Fibroblast of villous mesenchyme (primary cell): ENCODE results near the gene FAM78A. TPM values are rescaled to one million over a fixed set of nuclear protein-coding genes. Genes with fewer than 3 reads are reported as not detected.
"Not testable (repeated sequence)": the region's sequence is repeated elsewhere in the genome, so short reads cannot be mapped to it uniquely, and the experiment has no call there.

Experiments
- DNase-seq: peaks from one replicate; pipeline ENCODE4 v3.0.0-alpha.2; 2010; ENCODE audit warnings: low read depth
- H3K4me3 ChIP-seq: 2 replicates; pipeline ENCODE4 v1.5.1; 2011; ENCODE audit warnings: low read depth, mild to moderate bottlenecking, low read length
- total RNA-seq: library from RNA; depleted of rRNA; stranded (reverse); fragments of >200 nt; gene quantifications from 2 replicates; pipeline ENCODE4 v1.2.3, GENCODE V29; 2012
- TF ChIP-seq, protein P1 (sequence below): IDR thresholded peaks from 2 replicates; pipeline ENCODE4 v1.5.1; 2012; ENCODE audit warnings: low read depth, mild to moderate bottlenecking, low read length; ENCODE audit not compliant: insufficient read depth

The FAM78A gene
- total RNA-seq, 1 donor = 0.43 TPM

DNA sequence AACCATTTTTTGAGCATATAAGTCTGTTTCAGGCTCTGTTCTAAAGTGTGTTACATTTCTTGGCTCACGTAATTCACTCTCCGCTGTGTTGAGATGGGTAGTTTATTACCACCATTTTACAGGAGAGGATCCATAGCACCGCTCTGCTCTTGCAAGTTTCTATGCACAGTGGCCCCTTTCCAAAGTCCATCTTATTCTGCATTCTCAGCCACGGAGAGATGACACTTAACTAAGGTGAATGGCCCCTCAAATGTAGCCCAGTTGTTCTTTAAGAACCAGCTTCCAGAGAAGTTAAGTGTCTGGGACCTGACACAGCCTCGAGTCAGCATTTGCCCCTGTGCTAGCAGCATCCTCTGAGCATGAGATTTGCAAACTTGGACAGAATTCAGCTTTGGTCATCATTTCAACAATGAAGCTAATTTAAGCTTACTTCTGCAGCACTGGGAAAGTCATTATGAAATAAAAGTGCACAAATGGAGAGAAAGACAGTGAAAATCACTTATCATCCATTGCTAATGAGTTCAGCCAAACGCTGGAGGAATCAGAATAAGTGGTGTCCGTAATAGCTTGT lies 61.9 kb downstream of the FAM78A start:
- TF ChIP-seq, protein P1, sequence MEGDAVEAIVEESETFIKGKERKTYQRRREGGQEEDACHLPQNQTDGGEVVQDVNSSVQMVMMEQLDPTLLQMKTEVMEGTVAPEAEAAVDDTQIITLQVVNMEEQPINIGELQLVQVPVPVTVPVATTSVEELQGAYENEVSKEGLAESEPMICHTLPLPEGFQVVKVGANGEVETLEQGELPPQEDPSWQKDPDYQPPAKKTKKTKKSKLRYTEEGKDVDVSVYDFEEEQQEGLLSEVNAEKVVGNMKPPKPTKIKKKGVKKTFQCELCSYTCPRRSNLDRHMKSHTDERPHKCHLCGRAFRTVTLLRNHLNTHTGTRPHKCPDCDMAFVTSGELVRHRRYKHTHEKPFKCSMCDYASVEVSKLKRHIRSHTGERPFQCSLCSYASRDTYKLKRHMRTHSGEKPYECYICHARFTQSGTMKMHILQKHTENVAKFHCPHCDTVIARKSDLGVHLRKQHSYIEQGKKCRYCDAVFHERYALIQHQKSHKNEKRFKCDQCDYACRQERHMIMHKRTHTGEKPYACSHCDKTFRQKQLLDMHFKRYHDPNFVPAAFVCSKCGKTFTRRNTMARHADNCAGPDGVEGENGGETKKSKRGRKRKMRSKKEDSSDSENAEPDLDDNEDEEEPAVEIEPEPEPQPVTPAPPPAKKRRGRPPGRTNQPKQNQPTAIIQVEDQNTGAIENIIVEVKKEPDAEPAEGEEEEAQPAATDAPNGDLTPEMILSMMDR = no peak
- no peak for DNase-seq
- H3K4me3 ChIP-seq = no peak overlapping the region

DNA sequence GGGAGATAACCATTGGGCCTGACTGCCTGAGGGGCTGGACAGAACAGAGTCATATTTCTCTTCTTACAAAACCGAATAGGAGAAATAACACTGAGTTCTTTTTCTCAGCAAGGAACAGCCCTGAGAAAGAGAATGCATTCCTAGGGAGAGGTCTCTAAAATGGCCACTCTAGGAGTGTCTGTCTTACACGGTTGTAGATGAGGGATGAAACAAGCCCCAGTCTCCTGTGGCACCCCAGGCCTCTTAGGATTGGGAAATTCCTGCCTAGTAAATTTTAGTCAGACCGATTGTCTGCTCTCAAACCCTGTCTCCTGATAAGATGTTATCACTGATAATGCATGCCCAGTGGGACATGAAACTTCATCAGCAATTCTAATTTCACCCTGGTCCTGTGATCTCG lies 64.4 kb downstream of the FAM78A start:
- not testable (repeated sequence) for H3K4me3 ChIP-seq, DNase-seq

Other genes with a start within 250 kb of the FAM78A start
- 0.32 and 0.43 TPM in 2 replicates for gene AIF1L, start 180.0 kb downstream of the FAM78A start, total RNA-seq
- 16.4 and 17.1 TPM in 2 replicates for gene NUP214, start 150.9 kb downstream of the FAM78A start, total RNA-seq
- gene PLPP7, start 13.2 kb upstream of the FAM78A start, total RNA-seq = 8.2 and 10.0 TPM in 2 replicates
- gene PRRC2B, start 117.6 kb upstream of the FAM78A start, total RNA-seq = 79.2 and 92.8 TPM in 2 replicates
- 27.1 and 36.3 TPM in 2 replicates for gene POMT1, start 226.4 kb upstream of the FAM78A start, total RNA-seq